GM18517 (cell line): ENCODE measurements around the gene IL18BP.

Experiments
- ATAC-seq: cut with Tn5 transposase; IDR thresholded peaks from one replicate; pipeline ENCODE4 v1.9.1; 2021; ENCODE audit warnings: mild to moderate bottlenecking, moderate library complexity; ENCODE audit not compliant: unreplicated experiment

Gene IL18BP

GRCh38 chr11:71996517-71996916 is 2.2 kb upstream of the IL18BP start:
- ATAC-seq = no peak

DNA sequence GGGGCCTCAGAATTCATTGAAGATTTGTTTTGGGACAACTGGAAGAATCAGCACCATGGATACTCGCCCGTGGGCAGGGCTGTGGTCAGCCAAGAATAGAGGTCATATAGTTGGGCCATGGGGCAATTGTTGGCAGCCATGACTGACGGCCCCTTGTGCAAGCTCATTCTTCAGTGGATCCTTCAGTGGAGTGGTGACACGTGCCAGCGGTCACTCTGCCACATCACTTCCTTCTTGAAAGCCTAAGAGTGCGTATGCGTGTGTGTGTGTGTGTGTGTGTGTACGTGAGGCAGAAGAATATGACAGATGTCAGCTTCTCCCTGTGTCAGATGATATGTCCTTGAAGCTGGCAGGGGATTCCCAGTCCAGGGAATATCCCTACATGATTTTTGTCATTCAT is 1.8 kb upstream of the IL18BP start:
- no peak for ATAC-seq

DNA sequence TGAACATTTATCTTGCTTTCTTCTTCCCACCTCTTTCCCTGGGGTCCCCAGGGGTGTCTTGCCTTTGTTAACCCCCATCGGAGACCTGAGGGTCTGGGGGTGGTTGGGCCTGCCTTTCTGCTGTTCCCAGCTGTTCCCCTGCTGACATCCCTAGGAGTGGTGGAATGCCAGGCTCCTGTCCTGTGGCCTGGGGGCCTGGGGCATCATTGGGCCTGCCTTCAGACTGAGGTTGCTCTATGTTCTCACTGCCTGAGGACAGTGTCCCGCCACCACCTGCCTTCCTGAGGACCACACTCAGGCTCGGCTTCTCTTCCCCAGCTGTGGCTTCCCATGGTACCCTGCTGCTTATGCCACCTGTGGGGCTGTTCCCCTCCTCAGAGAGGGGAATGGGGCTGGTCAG is 1.1 kb upstream of the IL18BP start:
- no peak for ATAC-seq

GRCh38 chr11:71998061-71998460 is 648 bp upstream of the IL18BP start:
- ATAC-seq = no peak

GRCh38 chr11:71999362-71999761 is 653 bp downstream of the IL18BP start:
- no peak for ATAC-seq

- no peak for ATAC-seq
These were observed 1.1 kb downstream of the IL18BP start for GRCh38 chr11:71999798-72000197.

- ATAC-seq = no peak
These were observed 1.6 kb downstream of the IL18BP start for GRCh38 chr11:72000202-72000867.

DNA sequence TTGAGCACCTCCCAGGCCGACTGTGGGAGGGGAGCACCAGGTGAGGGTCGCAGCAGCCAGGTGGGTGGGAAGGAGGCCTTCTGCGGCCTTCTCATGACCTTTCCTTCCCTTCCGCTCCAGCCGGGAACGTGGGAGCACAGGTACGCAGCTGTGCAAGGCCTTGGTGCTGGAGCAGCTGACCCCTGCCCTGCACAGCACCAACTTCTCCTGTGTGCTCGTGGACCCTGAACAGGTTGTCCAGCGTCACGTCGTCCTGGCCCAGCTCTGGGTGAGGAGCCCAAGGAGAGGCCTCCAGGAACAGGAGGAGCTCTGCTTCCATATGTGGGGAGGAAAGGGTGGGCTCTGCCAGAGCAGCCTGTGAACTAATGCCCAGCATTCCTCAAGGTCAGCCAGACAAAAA is 2.6 kb downstream of the IL18BP start:
- ATAC-seq = no peak

GRCh38 chr11:72001834-72002591 is 3.3 kb downstream of the IL18BP start:
- no peak for ATAC-seq

- ATAC-seq = no peak
These were observed 4.4 kb downstream of the IL18BP start for GRCh38 chr11:72002841-72003775.

DNA sequence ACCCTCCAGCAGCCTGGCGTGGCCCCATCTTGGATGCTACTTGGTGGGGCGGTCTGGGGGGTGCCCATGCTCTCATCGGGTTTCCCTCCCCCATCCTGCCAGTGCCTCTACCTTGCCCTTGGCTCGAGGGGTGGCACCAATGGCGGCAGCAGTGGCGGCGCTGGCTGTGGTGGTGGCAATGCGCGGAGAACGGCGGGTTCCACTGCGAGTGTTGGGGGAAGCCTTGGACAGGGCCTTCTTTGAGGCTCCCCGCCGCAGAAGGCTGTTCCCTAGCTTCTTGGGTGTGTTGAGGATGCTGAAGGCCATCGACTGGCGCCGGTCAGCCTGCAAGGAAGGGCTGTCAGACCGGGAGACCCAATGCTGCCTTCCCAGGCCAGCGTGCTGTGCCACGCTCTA is 5.1 kb downstream of the IL18BP start:
- no peak for ATAC-seq

DNA sequence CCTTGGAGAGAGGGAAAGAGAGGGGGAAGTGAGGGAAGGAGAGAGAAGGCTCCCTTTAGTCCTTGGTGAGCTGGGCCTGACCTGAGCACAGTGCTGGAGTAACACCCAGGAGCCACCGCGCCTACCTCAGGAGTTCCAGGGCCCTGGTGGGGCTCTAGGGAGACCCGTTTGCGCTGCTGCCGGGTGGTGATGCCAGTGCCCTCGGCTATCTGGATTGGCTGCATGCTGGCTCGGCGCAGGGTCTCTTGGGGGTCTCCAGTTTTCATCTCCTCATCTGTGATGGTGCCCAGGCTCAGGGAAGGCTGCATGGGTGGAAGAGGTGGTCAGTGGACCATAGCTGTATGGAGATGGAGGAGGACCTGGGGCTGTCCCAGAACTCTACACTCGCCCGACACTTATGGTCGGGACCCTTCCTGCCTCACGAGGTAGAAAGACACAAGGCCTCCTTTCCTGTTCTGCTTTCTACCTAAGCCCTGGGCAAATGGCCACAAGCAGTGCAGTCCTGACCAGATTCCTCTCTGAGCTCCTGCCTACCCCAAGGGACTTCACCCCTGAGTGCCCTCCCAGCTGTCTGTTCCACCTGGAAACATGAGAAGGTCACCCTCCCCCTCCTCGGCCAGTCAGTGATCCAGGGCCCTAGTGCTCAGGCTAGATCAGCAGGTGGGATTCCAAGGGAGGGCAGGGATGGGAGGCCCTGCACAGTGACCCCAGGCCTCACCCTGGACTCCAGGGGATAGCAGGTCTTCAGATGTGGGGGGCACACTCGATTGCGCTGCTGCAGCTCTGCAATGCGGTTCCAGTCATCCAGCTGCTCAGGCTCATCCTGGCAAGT is 6.0 kb downstream of the IL18BP start:
- ATAC-seq = no peak

DNA sequence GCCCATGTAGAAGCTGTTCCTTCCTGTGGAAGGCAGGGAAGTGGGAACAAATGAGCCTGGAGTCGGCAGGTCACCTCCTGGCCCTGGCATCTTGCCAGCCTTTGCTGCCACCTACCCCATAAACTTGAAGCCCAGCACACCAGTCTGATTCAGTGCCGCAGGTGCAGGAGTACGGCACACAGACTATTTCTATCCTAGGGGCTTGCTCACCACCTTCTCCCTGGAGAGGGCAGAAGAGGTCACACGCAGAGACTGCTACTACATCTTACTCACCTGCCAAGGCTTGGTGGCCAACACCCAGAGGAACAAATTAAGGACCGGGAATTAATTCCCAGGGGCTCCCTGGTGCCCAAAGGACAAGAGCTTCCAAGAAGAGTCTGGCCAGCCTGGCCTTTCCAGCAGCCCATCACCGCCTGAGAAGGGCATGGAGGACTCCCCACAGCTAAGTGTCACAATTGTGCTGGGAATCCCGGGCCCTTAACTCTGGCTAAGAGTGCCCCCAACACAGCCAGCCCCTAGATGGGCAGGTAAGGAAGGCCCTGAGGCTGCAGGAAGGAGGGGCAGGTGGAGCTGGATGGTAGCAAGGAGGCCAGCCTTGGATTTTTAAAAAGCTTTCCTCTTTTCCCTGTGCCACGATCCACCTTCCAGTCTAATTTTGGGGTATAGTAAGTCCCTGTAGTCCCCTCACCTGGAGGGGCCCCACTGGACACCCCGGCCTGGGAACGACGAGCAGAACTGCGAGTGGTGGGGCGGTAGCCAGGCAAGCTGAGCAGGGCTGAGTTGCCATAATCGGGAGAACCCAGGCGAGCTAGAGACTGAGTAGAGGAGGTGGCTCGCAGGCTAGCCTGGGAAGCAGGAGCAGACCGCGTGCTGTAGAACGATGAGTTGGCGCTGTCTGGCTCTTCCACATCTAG is 6.9 kb downstream of the IL18BP start:
- no peak for ATAC-seq

- ATAC-seq = no peak
These were observed 7.8 kb downstream of the IL18BP start for GRCh38 chr11:72006309-72007088.

DNA sequence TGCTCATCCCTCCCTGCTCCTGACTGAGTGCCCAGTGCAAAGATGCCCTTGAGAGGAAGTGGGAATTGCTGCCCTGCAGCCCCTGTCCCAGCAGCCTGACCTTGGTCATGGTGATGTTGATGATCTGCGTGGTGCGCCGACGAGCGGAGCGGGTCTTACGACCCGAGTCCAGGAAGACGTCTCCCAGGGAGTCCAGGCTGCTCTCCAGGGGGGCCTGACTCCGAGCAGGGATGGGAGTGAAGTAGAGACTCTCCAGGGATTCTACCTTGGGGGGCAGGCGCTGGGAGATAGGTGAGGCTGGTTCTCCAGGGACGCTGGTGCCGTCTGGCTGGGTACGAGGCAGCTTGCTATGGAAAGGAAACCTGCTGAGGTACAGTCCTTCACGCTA is 8.4 kb downstream of the IL18BP start:
- no peak for ATAC-seq

- no peak for ATAC-seq
These were observed 8.9 kb downstream of the IL18BP start for GRCh38 chr11:72007587-72007986.

- no peak for ATAC-seq
These were observed 10.0 kb downstream of the IL18BP start for GRCh38 chr11:72008728-72009127.

DNA sequence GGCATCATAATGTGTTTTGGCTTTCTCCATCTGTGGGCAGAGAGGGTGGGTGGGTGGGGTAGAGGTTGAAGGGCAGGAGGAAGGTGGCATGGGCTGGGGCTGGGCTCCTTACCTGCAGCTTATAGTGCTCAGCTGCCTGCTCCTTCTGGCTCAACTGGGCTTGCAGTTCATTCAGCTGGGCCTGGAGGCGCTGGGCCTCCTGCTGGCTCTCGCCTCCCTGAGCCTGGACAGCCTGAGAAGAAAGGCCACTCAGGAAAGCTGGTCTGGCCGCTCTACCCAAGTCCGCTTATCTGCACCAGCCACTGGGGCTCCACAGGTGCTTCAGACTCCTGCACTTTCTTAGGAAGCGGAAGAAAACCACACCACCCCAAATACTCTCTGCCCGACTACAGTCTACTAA is 10.4 kb downstream of the IL18BP start:
- ATAC-seq = no peak
